PC-3 (cell line): Measurements from ENCODE around the gene DHX29.

Source experiments
- CTCF ChIP-seq: fragments of 300-600 bp; sonication (generic); conservative IDR thresholded peaks from 2 replicates; pipeline ENCODE4 v1.5.1; 2017; ENCODE audit warnings: antibody characterized with exemption, low read depth, mild to moderate bottlenecking, low read length
- EZH2 ChIP-seq: fragments of 300-600 bp; sonication (generic); IDR thresholded peaks from one replicate; pipeline ENCODE4 v1.6.1; 2017; ENCODE audit warnings: antibody characterized with exemption, mild to moderate bottlenecking, low read length; ENCODE audit not compliant: unreplicated experiment

- TF ChIP-seq EZH2 (no peak), CTCF (no peak)
Observed at GRCh38 chr5:55338092-55338613, 30.7 kb upstream of the DHX29 start.
